ENCODE measurements around the gene KCNE3.

Gene KCNE3

DNA sequence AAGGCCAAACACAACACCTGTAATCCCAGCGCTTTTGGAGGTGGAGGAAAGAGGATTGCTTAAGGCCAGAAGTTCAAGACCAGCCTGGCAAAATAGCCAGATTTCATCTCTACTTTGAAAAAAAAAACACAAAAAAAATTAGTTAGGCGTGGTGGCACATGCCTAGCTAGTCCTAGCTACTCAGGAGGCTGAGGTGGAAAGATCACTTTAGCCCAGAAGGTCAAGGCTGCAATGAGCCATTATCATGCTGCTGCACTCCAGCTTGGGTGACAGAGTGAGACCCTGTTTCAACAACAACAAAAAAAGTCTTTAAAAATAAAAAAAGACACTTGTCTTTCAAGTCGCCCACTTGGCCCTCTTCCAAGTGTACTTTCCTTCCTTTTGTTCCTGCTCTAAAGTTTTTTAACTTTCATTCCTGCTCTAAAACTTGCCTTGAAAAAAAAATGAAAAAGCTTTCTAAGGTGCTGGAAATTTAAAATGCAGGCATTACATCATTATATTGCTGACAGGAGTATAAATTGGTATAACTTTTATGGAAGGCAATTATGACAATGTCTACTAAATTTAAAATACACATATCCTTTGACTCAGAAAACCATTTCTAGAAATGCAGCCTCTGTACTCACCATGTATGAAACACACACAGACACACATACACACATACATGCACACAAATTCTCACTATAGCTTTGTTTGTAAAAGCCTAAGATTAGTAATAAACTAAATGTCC is 13.5 kb upstream of the KCNE3 start:
- H3K27ac Mint-ChIP-seq: no peak overlapping the region
- H3K4me1 Mint-ChIP-seq: no peaks in the 10 kb centered on the region
- H3K4me3 Mint-ChIP-seq: no peak overlapping the region
- no peaks in the 10 kb centered on the region for H3K9me3 Mint-ChIP-seq
- DNase-seq: no peak
- no peaks in the 10 kb centered on the region for H3K36me3 Mint-ChIP-seq
- CTCF ChIA-PET: interaction anchor here (1.3 to 3.1 kb wide), 2 partner anchors 28 to 259 kb away, joined by 3 to 17 read pairs; no protein-coding TSS in a partner anchor
- H3K27me3 Mint-ChIP-seq: no peaks in the 10 kb centered on the region

DNA sequence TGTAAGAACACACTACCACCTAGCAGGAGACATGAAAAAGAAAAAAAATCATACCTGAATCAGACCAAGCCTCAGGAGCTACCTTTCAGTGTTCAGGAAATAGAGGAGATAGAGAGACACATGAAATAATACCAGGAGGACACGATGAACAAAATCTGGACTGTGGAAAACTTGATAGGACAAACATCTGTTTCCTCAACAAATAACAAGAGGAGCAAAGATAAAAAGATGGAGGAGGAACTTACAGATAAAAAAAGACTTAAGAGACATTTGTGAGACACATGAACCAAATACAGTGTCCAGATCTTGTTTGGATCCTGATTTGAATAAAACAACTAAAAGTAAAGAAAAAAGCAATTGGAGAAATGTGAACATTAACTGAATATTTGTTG is 12.4 kb upstream of the KCNE3 start:
- Mint-ChIP-seq H3K27me3 (no peaks in the 10 kb centered on the region), H3K36me3 (no peaks in the 10 kb centered on the region), H3K9me3 (no peaks in the 10 kb centered on the region), H3K4me3 (no peak overlapping the region), H3K4me1 (no peaks in the 10 kb centered on the region), H3K27ac (no peak overlapping the region)
- CTCF ChIA-PET: interaction anchor here (3.1 kb wide), 1 partner anchor 27 kb away, joined by 17 read pairs; no protein-coding TSS in a partner anchor
- DNase-seq: no peak

DNA sequence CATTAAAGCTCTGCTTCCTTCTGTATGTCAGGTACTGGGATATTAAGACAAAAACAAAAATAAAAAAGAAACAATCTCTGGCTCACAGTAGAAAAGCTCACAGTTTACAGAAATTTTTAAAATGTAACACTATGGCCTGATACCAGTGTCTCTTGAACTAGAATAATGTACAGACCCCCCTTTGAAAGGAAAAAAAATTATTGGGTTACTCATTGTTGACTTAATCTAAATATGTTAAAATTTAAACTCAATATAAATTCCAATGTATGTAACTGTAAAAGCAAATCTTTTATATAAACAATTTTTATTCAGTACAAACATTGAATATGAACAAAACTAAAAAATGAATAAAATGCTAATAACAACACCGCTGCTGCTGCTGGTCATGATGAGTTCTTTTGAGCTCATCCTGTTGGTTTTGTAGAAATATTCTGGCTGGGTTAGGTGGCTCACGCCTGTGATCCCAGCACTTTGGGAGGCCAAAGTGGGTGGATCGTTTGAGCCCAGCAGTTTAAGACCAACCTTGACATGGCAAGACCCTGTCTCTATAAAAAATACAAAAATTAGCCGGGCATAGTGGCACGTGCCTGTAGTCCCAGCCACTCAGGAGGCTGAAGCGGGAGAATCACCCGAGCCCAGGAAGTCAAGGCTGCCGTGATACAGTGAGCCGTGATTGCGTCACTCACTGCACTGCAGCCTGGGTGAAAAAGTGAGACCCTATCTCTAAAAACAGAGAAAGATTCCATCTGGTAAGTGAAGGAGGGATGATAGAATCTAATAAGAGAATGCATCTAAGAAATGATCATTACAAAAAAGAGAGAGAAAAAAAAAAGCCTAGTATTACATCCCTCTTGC is 11.8 kb upstream of the KCNE3 start:
- H3K27me3 Mint-ChIP-seq: no peaks in the 10 kb centered on the region
- no peaks in the 10 kb centered on the region for H3K36me3 Mint-ChIP-seq
- CTCF ChIA-PET: interaction anchor here (3.1 kb wide), 1 partner anchor 26 kb away, joined by 17 read pairs; no protein-coding TSS in a partner anchor
- no peaks in the 10 kb centered on the region for H3K9me3 Mint-ChIP-seq
- no peak overlapping the region for H3K27ac Mint-ChIP-seq
- no peak for DNase-seq
- no peak overlapping the region for H3K4me3 Mint-ChIP-seq
- H3K4me1 Mint-ChIP-seq: no peaks in the 10 kb centered on the region

DNA sequence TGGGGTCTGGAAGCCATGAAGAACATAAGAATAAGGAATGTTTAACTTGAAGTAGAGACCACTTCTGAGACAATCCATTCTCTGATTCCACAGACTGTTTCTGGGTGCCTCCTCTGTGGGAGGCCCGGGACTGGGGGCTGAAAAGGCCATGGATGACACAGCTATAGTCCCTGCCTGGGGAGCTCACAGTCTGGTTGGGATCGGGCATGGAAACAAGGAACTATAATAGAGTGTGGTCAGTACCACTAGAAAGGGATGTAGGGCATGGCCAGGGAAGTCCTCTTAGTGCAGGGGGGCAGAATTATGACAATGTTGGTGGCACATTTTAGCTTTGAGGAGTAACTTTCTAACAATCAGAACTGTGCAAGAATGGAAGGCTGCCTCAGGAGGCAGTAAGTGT is 9.2 kb upstream of the KCNE3 start:
- Mint-ChIP-seq H3K27ac (no peak overlapping the region), H3K4me1 (peaks cover 5% of the 10 kb centered on the region), H3K36me3 (no peaks in the 10 kb centered on the region), H3K4me3 (no peak overlapping the region), H3K9me3 (no peaks in the 10 kb centered on the region), H3K27me3 (peaks cover 8% of the 10 kb centered on the region)
- CTCF ChIA-PET: interaction anchor here (1.7 kb wide), 1 partner anchor 23 kb away, joined by 4 read pairs; no protein-coding TSS in a partner anchor
- DNase-seq: no peak

DNA sequence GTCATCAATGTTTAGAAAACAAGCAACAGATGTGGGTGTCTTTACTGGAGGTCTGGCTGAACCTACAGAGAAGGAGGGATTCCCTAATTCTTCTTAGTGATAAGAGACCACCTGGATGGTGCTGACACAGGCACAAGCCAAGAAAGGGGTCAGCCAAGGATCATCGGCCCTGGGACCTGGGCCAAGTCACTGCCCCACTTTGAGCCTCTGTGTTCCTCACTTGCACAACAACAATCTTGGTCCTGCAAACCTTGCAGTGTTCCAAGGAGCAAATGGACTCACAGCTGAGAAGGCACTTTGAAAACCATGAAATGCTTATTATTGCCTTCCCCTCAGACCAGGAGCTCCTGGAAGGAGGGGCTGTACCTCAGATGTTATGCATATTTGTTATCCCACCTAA is 7.0 kb upstream of the KCNE3 start:
- CTCF ChIA-PET: no interaction called here
- DNase-seq: no peak
- Mint-ChIP-seq H3K4me3 (no peak overlapping the region), H3K9me3 (no peaks in the 10 kb centered on the region), H3K27me3 (peaks cover 17% of the 10 kb centered on the region), H3K36me3 (no peaks in the 10 kb centered on the region), H3K4me1 (peaks cover 5% of the 10 kb centered on the region), H3K27ac (no peak overlapping the region)

DNA sequence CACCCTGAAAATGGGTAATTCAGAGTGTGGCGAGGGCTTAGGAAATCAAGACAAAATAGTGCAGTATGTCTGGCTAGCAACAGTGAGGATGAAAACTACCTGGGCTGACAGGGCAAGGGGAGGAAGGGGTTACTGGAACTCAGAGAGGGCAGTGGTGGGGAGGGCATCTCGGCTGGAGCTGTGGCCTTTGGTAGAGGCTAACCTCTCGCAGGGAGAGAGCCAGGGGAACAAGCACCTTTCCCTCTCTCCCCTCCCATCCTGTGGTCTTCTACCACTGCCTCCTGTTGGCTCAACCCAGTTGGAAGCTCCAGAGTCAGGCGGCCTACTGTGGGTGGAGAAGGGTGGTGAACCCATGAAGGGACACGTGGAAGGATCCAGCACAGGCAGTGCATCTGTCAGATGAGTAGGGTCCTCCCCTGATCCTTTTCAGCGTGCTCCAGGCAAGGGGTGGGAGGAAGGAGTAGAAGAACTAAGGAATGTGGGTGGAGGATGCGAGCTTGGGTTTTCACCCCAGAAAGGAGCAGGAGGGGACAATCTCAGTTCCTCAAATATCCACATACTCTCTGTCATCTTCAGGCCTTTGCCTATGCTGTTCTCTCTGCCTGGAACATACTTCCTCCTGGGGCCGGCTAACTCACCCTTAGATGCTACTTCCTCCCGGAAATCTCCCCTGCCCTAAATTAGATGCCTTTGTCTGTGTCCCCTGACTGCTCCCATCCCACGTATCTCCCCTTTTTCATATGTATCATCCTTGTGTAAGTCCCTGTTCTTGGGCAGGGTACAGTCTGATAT is 6.2 kb upstream of the KCNE3 start:
- Mint-ChIP-seq H3K36me3 (no peaks in the 10 kb centered on the region), H3K27me3 (peaks cover 22% of the 10 kb centered on the region), H3K9me3 (no peaks in the 10 kb centered on the region), H3K27ac (no peak overlapping the region), H3K4me3 (no peak overlapping the region), H3K4me1 (peaks cover 5% of the 10 kb centered on the region)
- CTCF ChIA-PET: no interaction called here
- DNase-seq: no peak

DNA sequence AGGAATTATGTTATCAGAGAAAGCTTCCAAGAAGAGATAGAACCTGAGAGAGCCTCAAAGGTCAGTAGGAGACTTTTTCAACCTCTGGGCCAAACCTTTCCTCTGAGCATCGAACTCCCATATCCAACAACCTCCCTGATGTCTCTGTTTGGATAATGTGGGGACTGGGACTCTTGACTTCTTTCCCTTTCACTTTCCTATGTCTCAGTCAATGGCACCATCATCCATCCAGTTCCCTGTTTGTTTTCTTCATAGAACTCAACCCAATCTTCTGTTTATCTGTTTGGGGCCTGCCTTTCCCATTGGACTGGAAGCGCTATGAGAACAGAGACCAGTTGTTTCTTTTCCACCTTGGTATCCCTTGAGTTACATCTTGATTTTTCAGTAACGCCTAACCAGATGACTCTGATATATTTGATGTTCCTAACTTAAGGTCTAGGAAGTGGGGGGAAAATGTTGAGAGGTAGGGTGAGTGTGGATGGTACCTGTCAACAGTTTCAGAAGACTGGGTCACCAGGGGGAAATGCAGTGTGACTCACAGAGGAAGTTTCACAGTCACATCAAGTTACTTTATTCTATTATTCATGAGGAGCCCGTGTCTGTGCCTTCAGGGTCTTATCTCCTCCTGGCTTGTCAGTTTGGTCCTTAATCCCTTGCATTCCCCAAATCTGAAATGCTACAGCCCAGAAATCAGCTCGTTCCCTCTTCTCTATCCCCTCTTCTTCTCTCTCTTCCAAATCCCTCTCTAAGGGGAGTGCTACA is 4.5 kb upstream of the KCNE3 start:
- Mint-ChIP-seq H3K36me3 (no peaks in the 10 kb centered on the region), H3K9me3 (no peaks in the 10 kb centered on the region), H3K4me3 (no peak overlapping the region), H3K27me3 (peaks cover 40% of the 10 kb centered on the region), H3K4me1 (peaks cover 9% of the 10 kb centered on the region), H3K27ac (no peak overlapping the region)
- DNase-seq: no peak
- CTCF ChIA-PET: no interaction called here

DNA sequence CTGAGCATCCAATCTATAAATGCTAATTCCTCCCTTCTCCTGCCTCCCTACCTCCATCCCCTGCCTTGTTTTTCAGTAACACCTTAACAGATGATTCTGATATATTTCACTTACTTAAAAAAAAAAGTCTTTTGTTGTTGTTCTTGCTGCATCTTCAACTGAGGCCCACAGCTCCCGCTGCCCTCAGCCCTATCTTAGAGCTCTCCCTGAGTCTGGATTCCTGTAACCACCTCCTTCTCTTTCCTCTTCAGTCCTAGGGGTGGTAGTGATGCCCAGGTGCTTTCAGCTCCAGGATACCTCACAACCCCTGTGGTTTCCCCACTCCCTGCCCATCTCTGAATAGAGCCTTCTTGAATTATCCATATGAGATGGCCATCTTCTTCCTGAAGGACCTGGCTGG is 3.7 kb upstream of the KCNE3 start:
- Mint-ChIP-seq H3K4me1 (peaks cover 9% of the 10 kb centered on the region), H3K36me3 (no peaks in the 10 kb centered on the region), H3K27me3 (peaks cover 48% of the 10 kb centered on the region), H3K27ac (no peak overlapping the region), H3K4me3 (no peak overlapping the region), H3K9me3 (no peaks in the 10 kb centered on the region)
- no peak for DNase-seq
- CTCF ChIA-PET: interaction anchor here (0.7 to 1.4 kb wide), 2 partner anchors 17 to 35 kb away, joined by 3 read pairs; no protein-coding TSS in a partner anchor

DNA sequence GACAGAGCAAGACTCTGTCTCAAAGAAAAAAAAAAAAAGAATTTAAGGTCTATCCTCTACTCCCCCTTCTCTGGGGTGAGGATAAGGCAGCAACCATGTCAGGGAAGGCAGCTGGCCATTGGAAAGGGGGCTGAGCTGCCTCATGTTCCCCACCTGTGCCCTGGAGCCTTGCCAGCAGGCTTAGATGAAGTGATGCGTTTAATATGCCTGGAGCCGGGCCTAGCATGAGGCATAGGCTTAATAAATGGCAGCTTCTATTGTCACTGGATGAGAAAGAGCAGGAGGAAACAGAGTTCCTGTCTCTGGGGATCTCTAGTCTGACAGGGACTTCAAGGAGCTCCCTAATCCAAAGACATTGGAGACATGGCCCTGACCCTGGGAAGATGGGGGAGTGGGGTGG is 3.2 kb upstream of the KCNE3 start:
- peaks cover 53% of the 10 kb centered on the region for H3K27me3 Mint-ChIP-seq
- no peak overlapping the region for H3K4me3 Mint-ChIP-seq
- H3K36me3 Mint-ChIP-seq: no peaks in the 10 kb centered on the region
- CTCF ChIA-PET: interaction anchor here (0.7 to 1.4 kb wide), 2 partner anchors 17 to 35 kb away, joined by 3 read pairs; no protein-coding TSS in a partner anchor
- DNase-seq: no peak
- H3K4me1 Mint-ChIP-seq: peaks cover 9% of the 10 kb centered on the region
- H3K27ac Mint-ChIP-seq: no peak overlapping the region
- no peaks in the 10 kb centered on the region for H3K9me3 Mint-ChIP-seq

DNA sequence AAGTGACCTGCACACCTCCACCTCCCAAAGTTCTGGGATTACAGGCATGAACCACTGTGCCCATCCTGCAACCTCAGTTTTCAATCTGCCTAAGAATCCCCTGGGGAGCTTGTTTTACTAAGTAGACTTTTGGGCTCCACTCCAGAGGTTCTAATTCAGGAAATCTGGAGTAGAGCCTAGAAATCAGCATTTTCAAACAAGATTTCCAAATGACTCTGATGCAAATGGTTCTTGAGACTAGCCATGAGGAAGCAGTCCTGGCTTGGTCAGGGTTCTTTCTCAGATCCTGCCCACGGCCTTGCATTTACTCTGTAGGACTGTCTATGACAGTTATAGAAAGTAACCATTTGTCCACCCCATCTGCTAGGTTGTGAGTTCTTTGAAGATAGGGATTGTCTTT is 1.6 kb upstream of the KCNE3 start:
- no peak overlapping the region for H3K27ac Mint-ChIP-seq
- no peak overlapping the region for H3K4me3 Mint-ChIP-seq
- H3K9me3 Mint-ChIP-seq: no peaks in the 10 kb centered on the region
- DNase-seq: no peak
- CTCF ChIA-PET: no interaction called here
- peaks cover 65% of the 10 kb centered on the region for H3K27me3 Mint-ChIP-seq
- peaks cover 9% of the 10 kb centered on the region for H3K4me1 Mint-ChIP-seq
- H3K36me3 Mint-ChIP-seq: no peaks in the 10 kb centered on the region

DNA sequence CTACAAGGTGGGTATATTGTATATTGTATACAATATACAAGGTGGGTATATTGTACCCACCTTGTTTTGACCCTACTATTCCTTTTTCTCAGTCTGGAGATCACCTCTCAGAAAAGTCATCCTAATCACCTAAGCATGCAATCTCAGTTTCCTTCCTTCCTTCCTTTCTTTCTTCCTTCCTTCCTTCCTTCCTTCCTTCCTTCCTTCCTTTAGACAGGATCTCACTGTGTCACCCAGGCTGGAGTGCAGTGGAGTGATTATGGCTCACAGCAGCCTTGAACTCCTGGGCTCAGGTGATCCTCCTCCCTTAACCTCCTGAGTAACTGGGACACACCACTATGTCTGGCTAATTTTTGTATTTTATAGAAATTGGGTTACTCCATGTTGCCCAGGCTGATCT is 1.2 kb upstream of the KCNE3 start:
- no peaks in the 10 kb centered on the region for H3K36me3 Mint-ChIP-seq
- CTCF ChIA-PET: no interaction called here
- DNase-seq: no peak
- H3K27ac Mint-ChIP-seq: no peak overlapping the region
- peaks cover 69% of the 10 kb centered on the region for H3K27me3 Mint-ChIP-seq
- H3K4me1 Mint-ChIP-seq: peaks cover 9% of the 10 kb centered on the region
- H3K4me3 Mint-ChIP-seq: no peak overlapping the region
- H3K9me3 Mint-ChIP-seq: no peaks in the 10 kb centered on the region

DNA sequence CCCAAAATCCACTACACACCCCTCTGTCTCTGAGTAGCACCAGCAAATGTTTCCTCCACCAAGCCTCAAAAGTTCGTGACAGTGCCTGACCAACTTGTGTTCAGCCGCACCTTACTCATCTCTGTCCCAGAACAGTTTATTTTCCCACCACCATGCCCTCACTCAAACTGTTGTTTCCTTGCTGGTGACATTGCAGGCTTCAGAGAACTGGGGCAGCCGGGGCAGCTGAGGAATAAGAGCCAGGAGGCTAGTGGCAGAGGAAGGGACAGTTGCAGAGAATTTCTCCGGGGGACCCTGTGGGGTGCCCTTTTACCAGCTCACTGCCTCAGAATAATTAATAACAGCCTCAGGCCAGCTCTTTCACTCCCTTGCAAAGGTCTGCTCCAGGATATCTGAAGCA is 709 bp upstream of the KCNE3 start:
- peaks cover 9% of the 10 kb centered on the region for H3K4me1 Mint-ChIP-seq
- no peaks in the 10 kb centered on the region for H3K9me3 Mint-ChIP-seq
- H3K36me3 Mint-ChIP-seq: no peaks in the 10 kb centered on the region
- DNase-seq: no peak
- H3K27me3 Mint-ChIP-seq: peaks cover 74% of the 10 kb centered on the region
- no peak overlapping the region for H3K27ac Mint-ChIP-seq
- CTCF ChIA-PET: no interaction called here
- no peak overlapping the region for H3K4me3 Mint-ChIP-seq

DNA sequence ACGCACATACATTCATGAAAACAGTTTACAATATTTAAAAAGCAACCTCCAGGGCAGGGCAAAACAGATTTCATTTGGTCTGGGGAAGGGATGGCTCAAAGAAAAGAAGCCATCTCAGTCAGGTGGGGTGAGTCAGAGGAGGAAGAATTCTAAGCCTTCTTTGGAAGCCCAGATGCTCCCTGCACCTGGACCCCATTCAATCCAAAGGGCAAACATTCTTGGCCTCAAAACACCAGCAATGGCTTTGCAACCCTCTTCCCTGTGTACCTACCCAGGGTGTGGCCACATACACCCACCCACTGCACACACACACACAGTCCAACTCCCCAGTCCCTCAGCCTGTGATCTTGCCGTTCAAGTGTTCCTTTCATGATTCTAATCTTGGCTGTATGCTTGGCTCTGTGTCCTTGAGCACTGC is 2.0 kb downstream of the KCNE3 start:
- no peak for DNase-seq
- CTCF ChIA-PET: interaction anchor here (0.6 kb wide), 1 partner anchor 105 kb away, joined by 3 read pairs; no protein-coding TSS in a partner anchor
- Mint-ChIP-seq H3K36me3 (no peaks in the 10 kb centered on the region), H3K27ac (no peak overlapping the region), H3K9me3 (no peaks in the 10 kb centered on the region), H3K4me1 (peaks cover 5% of the 10 kb centered on the region), H3K4me3 (no peak overlapping the region), H3K27me3 (peaks cover 69% of the 10 kb centered on the region)

Measured in activated naive CD4-positive, alpha-beta T cell treated with anti-CD3 and anti-CD28 coated beads, Interleukin-2, amount 10 ng/mL, durations not matched to agents 7 days and 5 days (primary cell).